Hepatocyte (in vitro differentiated cells): Measurements from ENCODE around the gene NXPH1.

Experiments used
- CTCF ChIP-seq: fragments of 200-600 bp; sonication (generic); IDR thresholded peaks from 2 replicates; pipeline ENCODE4 v1.5.1; 2016; ENCODE audit warnings: antibody characterized with exemption, mild to moderate bottlenecking; ENCODE audit not compliant: poor library complexity
- EZH2 ChIP-seq: fragments of 200-600 bp; sonication (generic); IDR thresholded peaks from 2 replicates; pipeline ENCODE4 v1.6.1; 2016; ENCODE audit warnings: antibody characterized with exemption, mild to moderate bottlenecking, borderline replicate concordance
- EZH2phosphoT487 ChIP-seq: fragments of 200-600 bp; sonication (generic); IDR thresholded peaks from one replicate; pipeline ENCODE4 v1.6.1; 2018; ENCODE audit warnings: antibody characterized with exemption, mild to moderate bottlenecking, low read depth, moderate library complexity; ENCODE audit not compliant: unreplicated experiment, severe bottlenecking

GRCh38 chr7:8515640-8516185, 82.3 kb downstream of the NXPH1 start:
- no peak for TF ChIP-seq CTCF
- TF ChIP-seq EZH2 = no peak
- no peak for TF ChIP-seq EZH2phosphoT487
